HG03457 (cell line): ENCODE data around the gene EML6.
"Not testable (repeated sequence)": the region's sequence is repeated elsewhere in the genome, so short reads cannot be mapped to it uniquely, and the experiment has no call there.

Source experiments
- ATAC-seq: cut with Tn5 transposase; IDR thresholded peaks from one replicate; pipeline ENCODE4 v1.9.1; 2021; ENCODE audit warnings: moderate number of reproducible peaks; ENCODE audit not compliant: unreplicated experiment

Gene EML6

DNA sequence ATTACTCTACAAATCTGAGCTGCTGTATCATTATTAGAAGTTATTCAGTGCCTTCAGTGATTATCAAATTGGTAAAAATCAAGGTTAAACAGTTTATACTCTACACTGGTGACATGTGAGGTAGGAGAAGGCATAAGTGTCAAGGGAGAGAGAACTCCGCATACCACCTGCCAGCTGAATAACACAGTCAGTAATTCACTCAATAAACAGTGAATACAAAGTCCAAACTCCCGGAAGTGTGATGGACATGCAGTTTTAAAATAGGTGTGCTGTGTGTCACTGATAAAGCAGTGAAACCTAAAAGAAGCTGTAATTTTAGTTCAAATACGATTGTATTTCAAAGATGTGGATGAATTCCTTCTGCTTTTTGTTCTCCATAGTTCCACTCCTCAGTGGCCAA is 149.8 kb downstream of the EML6 start:
- ATAC-seq: not testable (repeated sequence)

DNA sequence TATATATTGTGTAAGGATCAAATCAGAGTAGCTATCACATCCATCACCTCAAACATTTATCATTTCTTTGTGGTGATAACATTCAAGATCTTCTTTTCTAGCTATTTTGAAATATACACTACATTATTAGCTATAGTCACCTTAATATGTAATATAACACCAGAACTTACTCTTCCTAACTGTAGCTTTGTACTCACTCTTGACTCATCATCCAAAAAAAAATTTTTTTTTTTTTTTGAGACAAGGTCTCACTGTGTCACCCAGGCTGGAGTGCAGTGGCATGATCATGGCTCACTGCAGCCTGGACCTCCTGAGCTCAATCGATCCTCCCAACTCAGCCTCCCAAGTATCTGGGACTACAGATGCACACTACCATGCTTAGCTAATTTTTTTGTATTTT is 153.3 kb downstream of the EML6 start:
- no peak for ATAC-seq

- no peak for ATAC-seq
Observed at GRCh38 chr2:54878182-54878581, 154.7 kb downstream of the EML6 start.

GRCh38 chr2:54879032-54879431 is 155.6 kb downstream of the EML6 start:
- ATAC-seq: no peak

GRCh38 chr2:54879598-54880332 is 156.3 kb downstream of the EML6 start:
- no peak for ATAC-seq

DNA sequence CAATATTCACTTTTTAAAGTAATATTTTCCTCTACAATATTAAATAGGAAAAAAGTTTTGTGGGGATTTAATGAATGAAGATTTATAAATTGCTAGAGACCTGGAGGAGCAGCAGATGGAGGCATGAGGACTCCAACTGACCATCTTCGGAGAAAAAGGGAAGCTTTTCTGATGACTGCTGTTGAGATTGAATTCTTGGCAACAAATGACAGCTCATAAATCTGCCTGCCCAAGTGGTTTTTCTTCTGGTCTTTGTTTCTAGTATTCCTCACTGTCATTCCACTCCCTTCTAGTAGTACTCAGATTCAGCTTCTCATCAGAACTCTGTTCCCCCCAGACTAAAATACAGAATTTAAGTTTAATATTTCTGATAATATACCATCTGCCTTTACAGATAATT is 157.0 kb downstream of the EML6 start:
- ATAC-seq: no peak

DNA sequence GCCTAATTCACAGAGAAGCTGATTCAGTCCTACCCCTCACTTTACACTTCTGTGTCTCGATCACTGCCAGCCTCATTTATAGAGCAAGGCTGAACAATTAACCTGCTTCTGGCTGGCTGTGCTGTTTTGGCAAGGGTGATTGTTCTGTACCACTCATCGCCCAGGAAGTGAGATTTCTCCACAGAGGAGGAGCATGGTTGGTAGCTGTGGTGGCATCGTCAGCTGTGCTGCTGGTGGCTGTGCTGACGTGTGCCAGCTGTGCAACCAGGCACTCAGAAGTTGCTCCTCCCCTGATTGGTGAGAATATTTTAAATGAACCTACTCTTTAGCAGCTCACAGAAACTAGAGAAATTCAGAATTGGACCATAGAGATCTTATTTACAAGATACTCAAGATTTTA is 158.3 kb downstream of the EML6 start:
- no peak for ATAC-seq

GRCh38 chr2:54885891-54886290 is 162.4 kb downstream of the EML6 start:
- ATAC-seq: no peak

GRCh38 chr2:54887850-54888545 is 164.5 kb downstream of the EML6 start:
- no peak for ATAC-seq

DNA sequence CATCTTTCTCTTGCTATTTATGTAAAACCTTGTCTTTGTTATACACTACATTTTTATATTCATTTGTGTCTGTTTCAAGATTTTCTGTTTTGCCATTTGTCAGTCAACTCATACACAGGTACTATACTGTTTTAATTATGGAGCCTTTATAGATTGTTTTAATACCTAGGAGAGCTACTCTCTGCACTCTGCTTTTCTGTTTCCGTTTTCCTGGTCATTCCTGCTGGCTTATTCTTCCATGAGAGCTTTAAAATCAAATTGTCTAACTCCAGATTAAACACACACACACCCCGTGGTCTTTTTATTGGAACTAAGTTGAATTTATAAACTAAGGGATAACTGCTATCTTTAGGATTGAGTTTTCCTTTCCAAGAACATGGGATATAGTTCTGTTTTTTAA is 165.6 kb downstream of the EML6 start:
- no peak for ATAC-seq

DNA sequence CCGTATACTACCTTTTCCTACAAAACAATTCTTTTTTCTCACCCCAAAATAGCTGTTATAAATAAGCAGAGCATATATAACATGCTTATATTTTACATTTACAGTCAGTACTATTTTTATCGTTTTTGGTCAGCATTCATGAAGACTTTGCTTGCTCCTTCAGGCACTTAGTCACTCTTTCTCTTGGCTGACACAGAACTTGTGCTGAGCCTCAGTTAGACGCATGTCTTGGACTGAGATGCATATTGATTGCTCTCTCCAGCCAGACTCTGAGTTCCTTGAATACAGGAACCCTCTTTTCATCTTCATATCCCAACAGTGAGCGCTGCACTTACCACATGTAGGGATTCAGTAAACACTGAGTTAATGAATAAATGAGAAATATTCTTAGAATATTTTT is 168.4 kb downstream of the EML6 start:
- ATAC-seq: no peak

DNA sequence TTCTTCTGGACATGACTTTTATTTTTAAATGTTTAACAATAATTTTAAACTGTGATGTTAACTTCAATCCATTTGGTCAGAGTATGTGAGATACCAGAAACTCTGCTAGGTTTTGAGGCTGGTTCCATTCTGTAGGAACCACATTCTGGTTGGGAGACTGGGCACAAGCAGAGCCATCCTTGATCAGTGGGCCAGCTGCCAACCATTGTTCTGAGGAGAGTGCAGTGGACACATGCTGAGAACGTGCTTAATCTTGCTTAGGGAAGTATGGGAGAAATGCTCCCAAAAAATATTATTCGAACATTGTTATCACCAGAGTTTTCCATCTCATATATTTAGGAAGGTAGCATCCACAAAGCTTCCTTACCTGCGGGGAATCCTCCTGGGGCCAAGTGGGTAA is 171.0 kb downstream of the EML6 start:
- no peak for ATAC-seq

DNA sequence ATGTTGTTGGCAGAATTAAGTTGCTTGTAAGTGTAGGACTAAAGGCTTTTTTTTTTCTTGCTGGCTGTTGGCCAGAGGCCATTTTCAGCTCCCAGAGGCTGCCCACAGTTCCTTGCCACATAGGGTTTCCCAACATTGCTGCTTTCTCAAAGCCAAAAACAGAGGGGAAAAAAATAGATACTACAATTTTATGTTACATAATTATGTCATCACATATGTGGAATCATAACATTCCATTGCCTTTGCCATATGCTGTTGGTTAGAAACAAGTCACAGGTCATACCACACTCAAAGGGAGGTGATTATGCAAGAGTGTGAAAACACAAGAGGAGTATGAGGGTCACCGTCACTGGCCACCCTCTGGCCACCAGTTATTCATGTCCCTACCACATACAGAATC is 172.3 kb downstream of the EML6 start:
- ATAC-seq: no peak

DNA sequence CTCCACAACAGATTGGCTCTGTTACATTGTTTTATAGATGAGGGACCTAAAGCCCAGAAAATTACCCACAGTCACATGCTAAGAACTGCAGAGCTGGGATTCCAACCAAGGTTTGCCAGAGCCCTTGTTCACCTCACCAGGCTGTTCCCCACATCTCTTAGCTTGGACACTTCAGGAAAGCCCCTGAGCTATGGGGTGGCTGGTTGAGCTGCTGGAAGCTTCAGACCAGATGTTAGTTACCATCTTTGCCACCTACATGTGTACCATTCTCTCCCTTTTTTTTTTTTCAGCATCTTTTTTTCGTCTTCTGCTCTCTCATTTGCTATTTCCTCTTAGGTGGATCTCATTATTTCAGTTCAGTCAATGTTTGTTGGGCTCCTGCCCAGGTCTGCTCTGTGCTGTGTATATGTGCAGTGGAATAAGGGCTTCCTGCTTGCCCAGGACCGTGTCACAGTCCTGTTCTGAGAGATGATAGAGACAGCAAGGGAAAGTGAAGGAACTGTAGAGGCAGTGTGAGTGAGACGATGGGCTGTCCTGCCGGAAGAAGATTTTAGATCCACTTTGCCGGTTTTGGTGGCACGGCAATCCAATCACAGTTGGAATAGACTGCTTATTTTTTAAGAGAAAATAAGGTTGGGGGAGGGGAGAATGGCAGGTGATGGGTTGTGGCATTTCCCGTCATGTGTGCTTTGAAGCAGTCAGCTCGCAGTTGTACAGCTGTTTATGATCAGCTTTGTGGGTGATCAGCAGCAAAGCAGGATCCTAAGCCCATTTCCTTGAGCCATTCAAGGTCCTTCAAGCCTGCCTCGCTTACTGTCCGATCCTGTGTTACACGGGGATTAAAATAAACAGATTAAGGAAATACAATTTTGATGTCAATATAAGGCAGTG is 174.2 kb downstream of the EML6 start:
- no peak for ATAC-seq

DNA sequence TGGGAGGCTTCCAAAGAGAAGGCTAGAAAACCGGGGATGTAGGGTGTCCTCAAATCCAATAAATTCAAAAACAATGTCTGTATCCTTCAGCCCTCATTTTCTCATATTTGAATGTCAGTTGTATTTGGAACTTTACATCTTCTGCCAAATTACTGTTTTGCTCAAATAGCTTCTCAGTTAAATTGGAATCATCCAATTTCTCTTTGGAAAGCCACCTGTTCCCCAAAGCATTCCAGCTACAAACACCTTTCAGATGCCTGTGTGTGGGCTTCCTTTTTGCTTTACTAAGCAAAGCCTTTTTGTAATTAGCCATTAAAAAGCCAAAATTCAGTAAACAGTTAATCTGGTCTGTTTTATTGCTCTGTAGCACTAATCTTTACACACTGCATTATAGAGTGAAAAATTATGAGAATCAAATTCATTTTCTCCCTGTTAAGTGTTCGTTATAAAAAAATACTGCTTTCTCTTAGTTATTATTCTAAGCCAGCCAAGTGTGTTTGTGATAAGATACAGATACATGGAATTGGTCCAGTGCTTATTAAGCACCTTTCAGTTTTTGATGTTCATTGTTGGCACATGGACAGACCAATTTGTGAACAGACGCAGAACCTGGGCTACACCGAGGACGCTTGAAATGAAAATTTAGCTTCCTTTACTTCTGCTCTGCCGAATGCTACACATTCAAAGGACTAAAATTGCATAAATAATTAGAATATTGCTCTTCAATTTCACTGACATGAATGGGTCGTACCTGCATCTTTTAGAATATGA is 175.2 kb downstream of the EML6 start:
- ATAC-seq: no peak

DNA sequence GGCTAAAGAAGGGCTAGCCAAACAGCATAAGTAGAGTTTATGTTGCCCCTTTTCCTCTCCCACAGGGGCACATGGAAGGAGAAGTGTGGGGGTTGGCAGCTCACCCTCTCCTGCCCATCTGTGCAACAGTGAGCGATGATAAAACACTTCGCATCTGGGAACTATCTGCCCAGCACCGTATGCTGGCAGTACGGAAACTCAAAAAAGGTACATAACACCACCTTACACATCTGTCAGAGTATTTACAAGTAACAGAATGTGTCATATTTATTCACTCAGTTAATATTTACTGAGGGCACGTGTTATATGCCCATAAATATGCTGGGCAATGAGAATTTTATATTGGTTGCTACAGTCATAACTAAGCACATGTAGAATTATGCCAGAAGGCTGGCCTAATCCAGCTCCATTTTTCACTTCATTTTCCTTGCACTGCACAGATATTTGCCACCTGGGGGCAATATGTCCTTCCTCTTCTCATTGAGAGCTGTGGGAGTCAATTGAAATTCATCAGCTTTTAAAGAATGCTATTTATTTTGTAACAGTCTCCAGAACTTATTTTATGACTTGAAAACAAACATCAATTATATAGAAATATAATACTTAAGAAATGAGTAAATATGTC is 176.2 kb downstream of the EML6 start:
- ATAC-seq: no peak

GRCh38 chr2:54901224-54901986 is 177.9 kb downstream of the EML6 start:
- ATAC-seq: no peak

GRCh38 chr2:54902763-54903162 is 179.3 kb downstream of the EML6 start:
- no peak for ATAC-seq

DNA sequence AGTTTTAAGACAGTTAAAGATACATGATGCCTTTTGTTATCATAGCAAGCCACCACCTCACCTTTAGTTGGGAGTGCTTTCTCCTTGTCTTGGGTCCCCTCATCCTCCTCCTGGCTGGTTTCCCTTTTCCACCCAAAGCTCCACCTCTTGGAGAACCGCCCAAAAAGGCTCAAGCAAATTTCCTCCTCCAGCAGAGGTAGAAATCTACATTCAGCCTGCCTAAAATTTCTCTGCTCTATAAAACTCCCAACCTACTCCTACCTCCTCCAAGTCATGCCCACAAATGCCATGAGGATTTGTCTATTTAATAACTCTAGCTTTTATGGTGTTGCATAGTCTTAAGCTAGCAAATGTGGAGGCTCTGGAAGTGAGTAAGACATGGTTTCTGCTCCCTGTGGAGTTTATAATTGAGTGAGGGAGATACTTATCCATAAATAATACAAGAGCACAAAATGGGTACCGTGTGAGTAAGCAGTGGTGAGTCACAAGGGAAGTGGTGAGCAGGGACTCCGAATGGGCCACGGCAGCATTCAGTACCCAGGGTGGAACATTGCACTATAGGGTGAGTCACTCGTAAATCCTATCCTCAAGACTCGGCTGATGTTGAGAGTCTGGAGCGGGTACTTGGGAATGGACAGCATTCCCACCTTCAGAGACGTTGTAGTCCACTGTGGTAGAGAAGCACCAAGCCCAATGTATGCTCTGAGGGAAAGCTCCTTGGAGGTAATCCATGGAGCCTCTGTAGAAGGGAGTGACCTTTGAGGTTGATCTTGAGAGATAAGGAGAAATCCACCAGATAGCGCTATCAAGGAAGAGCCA is 180.5 kb downstream of the EML6 start:
- ATAC-seq: no peak
